ENCODE results near the gene MKRN3.

- TF ChIP-seq JUND (IDR thresholded peaks at IDR 0.05), result no peak
- TF ChIP-seq YY1 (IDR thresholded peaks at IDR 0.05; ENCODE audit: low read depth), result no peak
Measured at GRCh38 chr15:23570486-23570885, 5.0 kb downstream of the MKRN3 start.
